Measurements from ENCODE around the gene DCXR.

DNA sequence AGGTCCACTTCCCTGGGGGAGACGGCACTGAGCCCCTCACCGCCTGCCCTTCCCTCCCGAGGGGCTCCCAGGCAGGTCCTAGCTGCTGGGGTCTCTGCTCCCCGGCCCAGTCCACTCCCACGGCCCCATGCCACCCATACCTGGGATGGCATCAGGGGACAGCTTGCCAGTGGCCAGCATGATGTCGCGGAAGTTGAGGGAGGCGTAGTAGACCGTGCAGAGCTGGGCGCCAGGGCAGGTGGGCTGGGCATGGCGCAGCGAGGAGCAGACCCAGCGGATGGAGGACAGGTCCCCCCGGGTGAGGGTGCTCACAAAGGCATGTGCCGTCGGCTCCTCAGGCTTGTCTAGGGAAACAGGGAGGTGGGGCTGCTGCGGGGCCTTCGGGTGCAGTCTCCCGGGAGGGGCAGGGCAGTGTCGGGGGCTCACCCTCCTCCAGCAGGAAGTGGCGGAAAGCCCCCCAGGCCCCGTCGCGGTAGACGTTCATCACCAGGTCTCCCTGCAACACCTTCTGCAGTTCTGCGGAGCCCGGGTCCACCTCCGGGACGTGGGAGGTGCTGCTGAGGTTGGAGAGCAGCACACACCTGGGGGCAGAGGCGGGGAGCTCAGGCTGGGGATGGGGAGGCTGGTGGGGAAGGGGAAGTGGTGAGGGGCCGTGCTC, 47.0 kb upstream of the DCXR start:
- TF ChIP-seq CTCF (IDR thresholded peaks at IDR 0.05; ENCODE audit: low read depth, low read length): no peak
- no peak for TF ChIP-seq EZH2phosphoT487 (IDR thresholded peaks at IDR 0.05; ENCODE audit: low read depth)

Measured in OCI-LY3 (cell line).